Epithelial cell of prostate (primary cell): ENCODE measurements around the gene TRAPPC1.
"Not testable (repeated sequence)": the region's sequence is repeated elsewhere in the genome, so short reads cannot be mapped to it uniquely, and the experiment has no call there.

ENCODE experiments used
- DNase-seq: peaks from one replicate; pipeline ENCODE4 v3.0.0-alpha.2; 2011; ENCODE audit warnings: low read depth, low spot score
- H3K27ac ChIP-seq: fragments of 450-650 bp; 2 replicates; pipeline ENCODE4 v1.5.1; 2017; ENCODE audit warnings: mild to moderate bottlenecking

The TRAPPC1 gene, protein sequence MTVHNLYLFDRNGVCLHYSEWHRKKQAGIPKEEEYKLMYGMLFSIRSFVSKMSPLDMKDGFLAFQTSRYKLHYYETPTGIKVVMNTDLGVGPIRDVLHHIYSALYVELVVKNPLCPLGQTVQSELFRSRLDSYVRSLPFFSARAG

DNA sequence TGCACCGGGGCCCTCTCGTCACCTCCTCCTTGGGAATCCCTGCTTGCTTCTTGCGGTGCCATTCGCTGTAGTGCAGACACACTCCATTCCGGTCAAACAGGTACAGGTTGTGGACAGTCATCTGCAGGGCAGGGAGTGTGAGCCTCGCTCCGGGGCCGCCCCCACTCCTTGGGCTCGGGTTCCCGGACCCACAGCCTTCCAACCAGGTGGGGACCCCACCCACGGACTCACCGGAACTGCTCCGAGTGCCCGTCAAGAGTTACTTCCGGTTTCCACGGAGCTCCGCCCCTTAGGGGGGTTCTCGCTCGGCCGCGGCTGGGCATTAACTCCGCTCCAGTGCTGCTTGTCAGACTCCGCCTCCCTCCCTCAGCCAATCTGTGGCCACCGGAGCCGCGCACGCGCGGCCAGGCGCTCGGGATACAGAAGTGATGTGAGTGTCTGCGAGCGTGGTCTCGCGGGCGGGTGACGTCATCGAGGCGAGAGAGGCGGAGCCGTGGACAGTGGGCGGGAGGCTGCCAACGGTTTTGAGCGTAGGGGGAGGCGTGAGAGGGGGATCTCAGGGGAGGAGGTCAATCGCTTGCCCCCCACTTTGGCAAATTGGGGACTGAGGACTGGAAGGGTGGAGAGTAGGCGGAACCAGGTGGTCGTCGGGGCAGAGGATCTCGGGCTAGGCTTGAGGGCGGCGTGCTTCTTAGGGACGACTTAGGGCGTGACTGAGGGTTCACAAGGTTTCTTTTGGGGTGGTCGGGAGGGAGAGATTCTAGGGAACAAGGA lies at the start of gene TRAPPC1, which contains the start of gene CNTROB:
Gene TRAPPC1 (minus strand): TSS at position 238 of the 774 bp plus-strand sequence. CDS start 117 bp downstream, at position 121.
Gene CNTROB (plus strand): TSS at position 498 of the 774 bp plus-strand sequence. CDS start 874 bp downstream, outside the sequence.
- DNase-seq = peak; percentile 92
- peak within 1 kb of the TSS; percentile 43 for H3K27ac ChIP-seq

DNA sequence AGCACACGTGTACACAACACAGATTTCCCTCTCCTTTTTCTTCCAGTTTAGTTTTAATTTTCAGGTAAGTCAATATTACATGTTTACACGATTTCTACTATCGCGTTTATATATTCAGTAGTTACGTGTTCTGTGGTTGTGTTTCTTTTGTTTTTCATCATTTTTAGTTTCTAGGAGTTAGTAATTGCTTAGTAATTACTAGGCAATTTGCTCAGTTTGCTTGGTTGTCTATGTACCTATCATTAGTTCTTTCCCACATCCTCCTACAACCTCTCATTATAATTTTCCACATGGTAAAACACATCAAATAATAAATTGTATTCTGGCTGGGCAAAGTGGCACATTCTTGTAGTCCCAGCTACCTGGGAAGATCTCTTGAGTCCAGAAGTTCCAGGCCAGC lies 46.1 kb upstream of the TRAPPC1 start:
- DNase-seq = no peak
- no peak overlapping the region for H3K27ac ChIP-seq

DNA sequence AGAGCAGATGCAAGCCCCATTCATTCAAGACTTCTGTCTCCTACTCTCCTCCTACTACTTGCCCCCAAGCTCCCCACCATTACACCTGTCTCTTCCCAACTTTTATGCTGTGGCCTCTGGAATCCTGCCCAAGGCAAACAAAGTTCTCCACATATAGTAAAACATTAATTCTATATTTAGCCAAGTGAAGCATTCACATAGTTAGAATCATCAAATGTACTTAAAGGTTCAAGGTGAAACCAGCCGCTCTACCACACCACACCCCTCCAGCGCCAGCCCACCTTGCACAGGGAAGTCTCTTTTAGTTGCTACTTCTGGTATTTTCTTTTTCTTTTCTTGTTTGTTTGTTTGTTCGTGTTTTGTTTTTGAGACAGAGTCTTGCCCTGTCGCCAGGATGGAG lies 45.3 kb upstream of the TRAPPC1 start:
- H3K27ac ChIP-seq = no peak overlapping the region
- DNase-seq = no peak

DNA sequence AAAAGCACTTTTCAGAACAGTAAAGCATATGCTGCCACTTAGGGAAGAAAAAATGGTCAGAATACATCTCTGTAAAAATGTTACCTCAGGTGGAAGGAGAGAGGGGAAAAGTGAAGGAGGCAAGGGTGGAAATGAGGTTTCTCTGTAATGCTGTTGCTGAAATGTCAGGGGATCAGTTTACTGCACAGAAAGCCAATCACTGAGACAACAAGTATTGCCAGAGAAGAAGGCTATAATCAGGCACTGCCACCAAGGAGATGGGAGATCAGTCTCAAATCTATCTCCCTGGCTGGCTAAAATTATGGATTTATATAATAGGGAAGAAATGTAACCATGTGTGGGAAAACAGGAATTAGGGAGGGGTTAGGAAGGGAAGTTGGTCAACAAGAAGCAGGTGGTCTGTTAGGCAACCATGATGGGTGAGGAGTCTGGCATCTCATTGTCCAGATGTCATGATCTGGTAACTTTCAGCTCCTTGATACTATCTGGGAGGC lies 42.9 kb upstream of the TRAPPC1 start:
- H3K27ac ChIP-seq = no peak overlapping the region
- no peak for DNase-seq

DNA sequence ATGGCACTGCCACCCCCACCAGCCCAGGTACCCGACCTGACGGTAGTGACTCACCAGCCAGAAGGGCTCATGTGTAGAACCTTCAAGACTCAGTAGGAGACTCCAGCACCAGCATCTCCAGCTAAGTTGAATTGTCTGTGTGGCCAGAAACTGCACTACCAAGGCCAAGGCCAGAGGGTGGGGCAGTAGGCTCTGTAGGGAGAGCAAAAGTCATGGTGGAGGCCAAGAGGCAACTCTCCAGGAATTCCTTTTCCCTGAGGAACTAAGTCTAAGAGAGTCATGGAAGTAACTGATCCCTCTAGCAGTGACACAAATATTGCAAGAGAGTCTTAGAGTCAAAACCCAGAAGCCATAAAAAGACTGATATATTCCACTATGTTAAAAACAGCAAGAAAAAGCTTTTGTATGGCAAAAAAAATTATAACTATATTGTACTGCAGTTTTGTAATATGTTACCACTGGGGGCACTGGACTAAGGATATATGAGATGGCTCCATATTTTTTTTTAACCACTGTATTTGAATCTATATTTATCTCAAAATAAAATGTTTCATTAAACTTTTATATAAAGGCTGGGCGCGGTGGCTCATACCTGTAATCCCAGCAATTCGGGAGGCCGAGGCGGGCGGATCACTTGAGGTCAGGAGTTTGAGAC lies 40.5 kb upstream of the TRAPPC1 start:
- DNase-seq = no peak

DNA sequence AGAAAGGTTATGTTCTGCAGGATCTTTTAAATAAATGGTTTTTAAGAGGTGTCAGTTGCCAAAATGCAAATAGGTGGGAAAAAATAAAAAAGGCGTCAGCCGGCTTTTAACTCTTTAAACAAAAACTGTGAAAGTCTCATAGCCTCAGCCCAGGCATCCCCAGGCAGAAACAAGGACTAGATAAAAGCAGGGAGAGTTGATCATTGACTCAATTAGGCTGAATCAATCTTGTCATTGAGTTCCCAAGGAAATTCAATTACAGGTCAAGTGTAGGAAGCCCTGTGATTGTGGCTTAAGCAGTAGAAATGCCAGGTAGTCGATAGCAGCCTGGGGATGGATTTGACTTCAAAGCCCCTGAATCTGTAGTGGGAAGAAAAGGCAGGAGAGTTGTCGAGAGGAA lies 39.9 kb upstream of the TRAPPC1 start:
- DNase-seq = no peak

More for the DNA sequence above, 40.5 kb upstream of the TRAPPC1 start:
- H3K27ac ChIP-seq = no peak overlapping the region

DNA sequence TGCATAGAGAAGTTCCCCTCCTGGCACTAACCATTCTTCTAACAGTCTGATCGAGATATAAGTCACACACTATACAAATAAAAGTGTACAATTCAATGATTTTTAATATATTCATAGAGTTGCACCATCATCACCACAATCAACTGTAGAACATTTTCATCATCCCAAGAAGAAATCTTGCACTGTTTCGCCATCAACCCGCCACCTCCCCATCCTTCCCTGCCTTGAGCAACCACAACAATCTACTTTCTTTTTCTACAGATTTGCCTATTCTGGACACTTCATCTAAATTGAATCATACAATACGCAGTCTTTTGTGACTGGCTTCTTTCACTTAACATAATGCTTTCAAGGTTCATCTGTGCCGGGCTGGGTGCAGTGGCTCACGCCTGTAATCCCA lies 37.7 kb upstream of the TRAPPC1 start:
- DNase-seq = no peak
- no peak overlapping the region for H3K27ac ChIP-seq

More for the DNA sequence above, 39.9 kb upstream of the TRAPPC1 start:
- H3K27ac ChIP-seq = no peak overlapping the region

DNA sequence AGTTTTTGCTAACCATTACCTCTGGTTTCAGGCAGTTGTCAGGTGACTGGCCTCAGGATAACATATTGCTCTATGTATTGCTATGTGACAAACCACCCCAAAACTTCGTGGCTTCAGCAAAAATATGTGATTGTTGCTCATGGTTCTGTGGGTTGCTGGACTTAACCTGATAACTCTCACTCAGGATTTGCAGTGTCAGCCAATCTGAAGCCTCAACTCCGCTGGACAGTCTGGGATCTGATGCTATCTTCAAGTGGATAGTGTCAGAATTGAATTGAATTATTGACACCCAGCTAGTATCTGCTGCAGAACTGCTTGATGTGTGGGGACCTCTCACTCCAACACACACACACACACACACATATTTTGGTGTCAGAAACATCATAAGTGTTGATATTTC lies 36.0 kb upstream of the TRAPPC1 start:
- no peak overlapping the region for H3K27ac ChIP-seq
- DNase-seq = no peak

DNA sequence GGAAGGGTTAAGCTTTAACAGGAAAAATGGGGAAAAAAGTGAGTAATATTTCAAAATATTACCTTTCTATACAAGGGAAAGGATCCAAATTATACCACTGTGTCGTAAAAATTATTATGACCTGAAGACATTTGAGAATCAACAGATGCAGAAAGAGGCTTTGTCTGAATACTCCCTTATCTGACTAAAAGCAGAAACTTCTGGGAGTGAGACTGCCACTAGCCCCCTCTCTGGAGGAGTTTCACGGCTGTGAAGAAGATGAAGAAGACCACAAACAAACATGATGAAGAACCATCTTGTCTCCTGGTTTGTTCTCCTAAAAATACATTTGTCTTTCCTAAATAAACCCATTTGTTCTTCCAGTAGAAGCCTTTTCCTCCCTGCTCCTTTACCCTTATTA lies 29.7 kb upstream of the TRAPPC1 start:
- H3K27ac ChIP-seq = no peak overlapping the region
- DNase-seq = no peak

DNA sequence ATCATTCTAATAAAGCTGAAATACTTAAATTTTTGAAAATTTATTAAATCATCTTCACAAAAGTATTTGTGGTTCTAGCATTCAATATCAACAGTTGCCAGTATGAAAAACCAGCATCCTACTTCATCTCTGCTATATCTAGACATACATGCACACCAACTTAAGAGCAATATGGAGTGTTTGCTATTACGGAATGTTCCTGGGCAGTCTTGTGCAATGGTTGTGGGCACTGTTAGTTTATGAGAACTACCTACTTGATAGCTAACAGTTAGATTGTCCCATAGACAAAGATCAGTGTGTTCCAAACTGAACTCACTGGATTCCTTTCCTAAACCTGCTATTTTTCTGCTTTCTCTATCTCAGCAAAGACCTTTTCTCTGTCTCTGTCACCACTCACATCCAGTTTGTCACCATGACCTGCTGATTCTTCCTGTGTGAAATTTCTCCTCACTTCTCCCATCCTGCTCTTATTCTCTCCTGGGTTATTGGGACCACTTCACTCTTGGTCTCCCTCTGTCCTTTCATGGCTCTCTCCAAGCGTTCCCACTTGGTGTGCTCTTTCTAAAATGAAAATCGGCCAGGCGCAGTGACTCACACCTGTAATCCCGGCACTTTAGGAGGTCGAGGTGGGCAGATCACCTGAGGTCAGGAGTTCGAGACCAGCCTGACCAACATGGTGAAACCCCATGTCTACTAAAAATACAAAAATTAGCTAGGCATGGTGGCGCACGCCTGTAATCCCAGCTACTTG lies 27.9 kb upstream of the TRAPPC1 start:
- DNase-seq = no peak
- no peak overlapping the region for H3K27ac ChIP-seq

DNA sequence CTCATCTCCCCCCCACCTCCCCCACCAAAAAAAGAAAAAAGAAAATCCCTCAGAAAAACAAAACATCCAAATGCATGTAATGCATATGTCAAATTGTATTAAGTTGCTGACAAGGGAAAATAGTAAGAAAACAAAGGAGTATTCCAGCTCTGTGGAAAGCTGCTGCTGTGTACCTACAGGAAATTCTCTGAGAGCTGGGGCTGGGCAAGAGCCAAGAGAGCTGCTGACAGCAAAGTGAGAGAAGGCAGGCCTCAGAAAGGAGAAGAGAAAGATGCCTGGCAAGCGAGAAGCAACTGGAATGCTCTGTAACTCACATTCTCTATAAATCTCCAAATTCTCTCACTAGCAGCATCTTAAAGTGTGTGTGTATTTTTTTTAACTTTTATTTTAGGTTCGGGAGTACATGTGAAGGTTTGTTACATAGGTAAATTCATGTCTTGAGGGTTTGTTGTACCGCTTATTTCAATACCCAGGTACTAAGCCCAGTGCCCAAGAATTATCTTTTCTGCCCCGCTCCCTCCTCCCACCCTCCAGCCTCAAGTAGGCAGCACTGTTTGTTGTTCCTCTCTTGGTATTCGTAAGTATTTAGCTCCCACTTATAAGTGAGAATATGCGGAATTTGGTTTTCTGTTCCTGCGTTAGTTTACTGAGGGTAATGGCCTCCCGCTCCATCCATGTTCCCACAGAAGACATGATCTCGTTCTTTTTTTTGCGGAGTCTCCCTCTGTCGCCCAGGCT lies 24.7 kb upstream of the TRAPPC1 start:
- no peak overlapping the region for H3K27ac ChIP-seq
- no peak for DNase-seq

DNA sequence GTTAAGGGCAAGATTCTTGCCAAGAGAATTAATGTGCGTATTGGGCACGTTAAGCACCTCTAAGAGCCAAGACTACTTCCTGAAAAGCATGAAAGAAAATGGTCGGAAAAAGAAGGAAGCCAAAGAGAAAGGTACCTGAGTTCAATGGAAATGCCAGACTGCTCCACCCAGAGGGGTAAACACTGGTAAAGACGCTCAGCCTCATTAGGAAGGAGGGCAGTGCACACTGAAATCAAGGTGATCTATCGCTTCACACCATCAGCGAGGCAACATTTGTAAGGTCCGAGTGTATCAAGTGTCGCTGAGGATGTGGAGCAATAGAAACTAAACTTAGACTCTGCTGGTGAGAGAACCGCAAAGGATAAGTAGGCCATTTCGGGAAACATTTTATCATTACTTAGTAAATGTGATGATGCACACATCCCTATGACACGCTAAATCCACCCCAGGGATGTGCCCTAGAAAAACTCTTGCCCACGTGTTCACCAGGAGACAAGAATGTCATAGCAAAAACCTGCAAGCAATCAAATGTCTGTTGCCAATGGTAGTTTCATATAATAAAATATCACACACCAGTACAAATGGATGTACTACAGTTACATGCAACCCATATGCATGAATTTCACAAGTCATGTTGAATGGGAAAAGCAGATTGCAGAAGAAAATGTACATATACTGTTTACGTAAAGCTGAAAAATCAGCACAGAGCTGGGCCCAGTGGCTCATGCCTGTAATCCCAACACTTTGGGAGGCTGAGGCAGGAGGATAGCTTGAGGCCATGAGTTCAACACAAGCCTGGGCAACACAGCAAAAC lies 23.9 kb upstream of the TRAPPC1 start:
- DNase-seq = no peak
- H3K27ac ChIP-seq = no peak overlapping the region

DNA sequence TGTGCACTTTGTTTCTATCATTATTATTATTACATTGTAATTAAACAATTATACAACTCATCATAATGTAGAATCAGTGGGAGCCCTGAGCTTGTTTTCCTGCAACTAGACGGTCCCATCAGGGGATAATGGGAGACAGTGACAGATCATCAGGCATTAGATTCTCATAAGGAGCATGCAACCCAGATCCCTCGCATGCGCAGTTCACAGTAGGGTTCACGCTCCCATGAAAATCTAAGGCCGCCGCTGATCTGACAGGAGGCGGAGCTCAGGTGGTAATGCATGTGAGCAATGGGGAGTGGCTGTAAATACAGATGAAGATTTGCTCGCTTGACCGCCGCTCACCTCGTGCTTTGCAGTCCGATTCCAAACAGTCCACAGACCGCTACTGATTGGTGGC lies 21.5 kb upstream of the TRAPPC1 start:
- DNase-seq = not testable (repeated sequence)

DNA sequence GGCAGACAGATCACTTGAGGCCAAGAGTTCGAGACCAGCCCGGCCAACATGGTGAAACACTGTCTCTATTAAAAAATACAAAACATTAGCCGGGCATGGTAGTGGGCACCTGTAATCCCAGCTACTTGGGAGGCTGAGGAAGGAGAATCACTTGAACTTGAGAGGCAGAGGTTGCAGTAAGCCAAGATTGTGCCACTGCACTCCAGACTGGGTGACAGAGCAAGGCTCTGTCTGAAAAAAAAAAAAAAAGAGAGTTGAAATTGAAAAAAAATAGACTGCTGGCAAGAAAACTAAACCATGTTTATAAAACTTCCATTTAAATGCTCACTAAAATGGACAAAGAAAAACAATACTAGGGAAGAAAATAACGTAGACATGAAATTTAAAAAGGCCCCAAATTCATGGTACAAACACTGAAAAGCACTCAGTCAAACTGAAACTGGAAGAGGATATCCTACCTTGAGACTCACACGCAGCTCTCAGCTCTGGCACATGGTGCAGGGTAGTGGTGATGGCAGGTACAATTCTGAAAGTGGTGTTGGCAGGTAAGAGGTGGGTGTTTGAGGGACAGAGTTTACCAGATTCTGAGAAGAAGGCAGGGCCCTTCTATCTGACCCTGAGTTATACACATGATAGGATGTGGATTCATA lies 19.5 kb upstream of the TRAPPC1 start:
- no peak for DNase-seq

More for the DNA sequence above, 21.5 kb upstream of the TRAPPC1 start:
- H3K27ac ChIP-seq = not testable (repeated sequence)

DNA sequence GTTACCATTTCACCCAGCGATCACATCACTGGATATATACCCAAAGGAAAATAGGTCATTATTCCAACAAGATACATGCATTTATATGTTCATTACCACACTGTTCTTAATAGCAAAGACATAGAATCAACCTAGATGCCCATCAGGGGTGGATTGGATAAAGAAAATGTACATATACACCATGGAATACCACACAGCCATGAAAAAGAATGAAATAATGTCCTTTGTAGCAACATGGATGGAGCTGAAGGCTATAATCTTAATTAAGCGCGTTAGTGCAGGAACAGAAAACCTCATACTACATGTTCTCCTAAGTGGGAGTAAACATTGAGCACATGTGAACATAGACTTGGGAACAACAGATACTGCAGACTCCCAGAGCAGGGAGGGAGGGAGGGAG lies 18.8 kb upstream of the TRAPPC1 start:
- no peak for DNase-seq
- H3K27ac ChIP-seq = no peak overlapping the region

More for the DNA sequence above, 19.5 kb upstream of the TRAPPC1 start:
- H3K27ac ChIP-seq = no peak overlapping the region

DNA sequence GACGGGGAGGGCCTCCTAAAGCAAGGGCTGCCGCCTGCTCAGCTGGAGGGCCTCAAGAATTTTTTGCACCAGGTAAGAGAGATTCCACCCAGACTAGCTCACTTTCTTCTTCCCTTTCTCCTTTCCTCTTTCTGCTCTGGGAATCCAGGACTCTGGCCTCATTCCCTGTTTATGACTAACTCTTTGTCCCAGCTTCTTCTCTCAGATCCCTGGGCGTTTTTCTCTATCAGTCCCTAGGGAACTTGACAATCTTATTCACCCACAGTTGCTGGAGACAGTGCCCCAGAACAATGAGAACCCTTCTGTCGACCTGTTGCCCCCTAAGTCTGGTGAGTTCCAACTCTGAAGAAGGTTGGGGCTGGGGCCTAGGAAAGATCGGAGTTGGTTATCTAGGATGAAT lies 15.9 kb upstream of the TRAPPC1 start:
- H3K27ac ChIP-seq = no peak overlapping the region
- no peak for DNase-seq

DNA sequence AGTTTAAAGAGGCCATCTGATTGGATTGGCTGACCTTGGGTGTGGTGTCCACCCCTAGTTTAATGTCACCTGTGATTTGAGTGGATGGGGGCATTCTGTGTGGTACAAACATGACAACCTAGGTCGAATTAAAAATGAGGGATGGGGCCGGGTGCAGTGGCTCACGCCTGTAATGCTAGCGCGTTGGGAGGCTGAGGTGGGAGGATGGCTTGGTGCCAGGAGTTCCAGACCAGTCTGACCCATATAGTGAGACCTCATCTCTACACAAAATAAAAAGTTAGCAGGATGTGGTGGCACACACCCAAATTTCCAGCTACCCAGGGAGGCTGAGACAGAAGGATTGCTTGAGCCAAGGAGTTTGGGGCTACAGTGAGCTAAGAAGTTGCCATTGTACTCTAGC lies 14.7 kb upstream of the TRAPPC1 start:
- H3K27ac ChIP-seq = no peak overlapping the region
- no peak for DNase-seq

DNA sequence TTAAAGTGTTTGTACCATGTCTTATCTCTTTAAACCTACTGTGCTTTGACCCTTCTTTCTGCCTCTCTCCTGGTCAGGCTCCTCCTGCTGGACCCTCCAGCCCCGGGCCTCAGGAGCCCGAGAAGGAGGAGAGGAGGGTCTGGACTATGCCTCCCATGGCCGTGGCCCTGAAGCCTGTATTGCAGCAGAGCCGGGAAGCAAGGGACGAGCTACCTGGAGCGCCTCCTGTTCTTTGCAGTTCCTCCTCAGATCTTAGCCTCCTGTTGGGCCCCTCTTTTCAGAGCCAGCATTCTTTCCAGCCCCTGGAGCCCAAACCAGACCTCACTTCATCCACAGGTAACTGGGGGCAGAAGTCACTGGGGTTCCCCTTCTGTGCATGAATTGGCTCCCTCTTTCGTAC lies 13.9 kb upstream of the TRAPPC1 start:
- DNase-seq = no peak

More for the DNA sequence above, 13.9 kb upstream of the TRAPPC1 start:
- no peak overlapping the region for H3K27ac ChIP-seq
